Left lung (tissue), 10 donors: ENCODE results near the gene ANKRD52. TPM values are rescaled to one million over a fixed set of nuclear protein-coding genes. Genes with fewer than 3 reads are reported as not detected.
"Not testable (repeated sequence)": the region's sequence is repeated elsewhere in the genome, so short reads cannot be mapped to it uniquely, and the experiment has no call there.

Experiments used
- ATAC-seq: fragments of 200-7000 bp; cut with Tn5 transposase; one replicate; pipeline ENCODE4 v1.9.1; 2020; ENCODE audit warnings: moderate library complexity
- DNase-seq, 4 donors: peaks; one replicate each; pipeline ENCODE4 v3.0.0-alpha.2; 2013 to 2020
- H3K27ac ChIP-seq, 2 donors: fragments of 200-600 bp; sonication (generic) in 1 of 2; one replicate each; pipeline versions ENCODE4 v1.5.0 to v1.8.0; 2020 to 2021
- H3K27me3 ChIP-seq, 2 donors: fragments of 200-600 bp; sonication (generic) in 1 of 2; one replicate each; pipeline versions ENCODE4 v1.5.0 to v1.8.0; 2020 to 2021
- H3K36me3 ChIP-seq, 2 donors: fragments of 200-600 bp; sonication (generic) in 1 of 2; one replicate each; pipeline versions ENCODE4 v1.5.0 to v1.8.0; 2020 to 2021
- H3K4me1 ChIP-seq, 2 donors: fragments of 200-600 bp; one replicate each; pipeline ENCODE4 v1.8.0; 2021
- H3K4me3 ChIP-seq, 2 donors: fragments of 200-600 bp; sonication (generic) in 1 of 2; one replicate each; pipeline versions ENCODE4 v1.5.0 to v1.8.0; 2020 to 2021; ENCODE audit warnings: mild to moderate bottlenecking in 1 of 2
- H3K9me3 ChIP-seq, 2 donors: fragments of 200-600 bp; sonication (generic) in 1 of 2; one replicate each; pipeline versions ENCODE4 v1.5.0 to v1.8.0; 2020 to 2021
- intact Hi-C, 2 donors: fragments of 100-400 bp; cut with DNase I; formaldehyde crosslinking; loops; one replicate each; pipeline versions ENCODE4 v1.11.2 to v1.14.2; 2022
- polyA plus RNA-seq, 6 donors: library from polyadenylated mRNA; unstranded; fragments of 120-200 nt; gene quantifications; one replicate each; pipeline ENCODE4 v1.2.1, GENCODE V29; 2013; ENCODE audit not compliant: insufficient read length in 6 of 6
- total RNA-seq, 2 donors: library from RNA; stranded (reverse); fragmentation: NEBNext Ultra II Directional; extraction: Animal tissue kit (Norgen Biotek cat#: 25700); gene quantifications; one replicate each; pipeline ENCODE4 v1.2.1, GENCODE V29; 2021
- TF ChIP-seq, protein P1 (sequence below), 2 donors: fragments of 200-600 bp; sonication (generic) in 1 of 2; IDR thresholded peaks; one replicate each; pipeline versions ENCODE4 v1.5.0 to v1.8.0; 2021; ENCODE audit warnings: antibody characterized with exemption in 2 of 2
- donor health status: DM: no; HTN: yes; CAD: no.
- donor health status: DM: no; HTN: no; CAD: no.

Gene ANKRD52
- total and polyA plus RNA-seq, 8 donors: 24.6 to 40.1 (median 32.6) TPM

DNA sequence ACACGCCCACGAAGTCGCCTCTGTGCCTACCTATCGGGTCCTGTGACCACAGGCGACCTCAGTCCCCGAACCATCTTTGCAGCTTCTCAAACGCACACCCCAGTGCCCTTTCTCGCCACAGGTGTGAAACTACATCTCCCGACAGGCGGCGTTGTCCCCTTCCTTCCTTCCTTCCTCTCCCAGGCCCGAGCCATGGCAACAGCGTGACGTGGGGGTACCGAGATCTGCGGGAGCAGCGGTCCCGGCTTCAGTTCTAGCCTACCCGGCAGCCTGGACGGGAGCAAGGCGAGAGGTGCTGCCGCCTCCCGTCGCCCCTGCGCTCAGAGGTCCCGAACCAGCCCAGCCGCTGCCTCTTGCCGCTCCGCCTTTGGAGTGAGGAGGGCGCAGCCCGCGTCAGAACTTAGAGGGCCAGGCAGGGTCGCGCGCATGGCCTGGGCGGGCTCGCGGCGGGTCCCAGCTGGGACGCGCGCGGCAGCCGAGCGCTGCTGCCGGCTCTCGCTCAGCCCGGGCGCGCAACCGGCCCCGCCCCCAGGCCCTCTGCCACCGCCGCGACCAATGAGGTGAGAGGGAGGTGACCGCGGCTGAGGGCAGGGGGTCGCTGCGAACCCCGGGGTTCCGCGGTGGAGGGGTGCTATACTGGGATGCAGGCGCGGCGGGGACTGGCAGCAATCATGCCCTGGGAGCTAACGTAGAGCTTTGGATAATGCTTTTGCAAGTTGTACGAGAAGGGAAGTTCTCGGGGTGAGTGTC lies 8.7 kb upstream of the ANKRD52 start, which contains the start of gene COQ10A:
Gene COQ10A (plus strand): TSS at position 250 of the 750 bp plus-strand sequence. CDS start 177 bp downstream, at position 427.
- Histone ChIP-seq H3K36me3 (peaks cover 0 to 16% of the 10 kb centered on the region in 2 donors), H3K4me3 (peak within 1 kb of the TSS; percentile 68 to 79), H3K27me3 (no peaks in the 10 kb centered on the region), H3K4me1 (peaks cover 4 to 18% of the 10 kb centered on the region in 2 donors), H3K27ac (peak within 1 kb of the TSS; percentile 93 to 94), H3K9me3 (no peaks in the 10 kb centered on the region)
- TF ChIP-seq, protein P1, sequence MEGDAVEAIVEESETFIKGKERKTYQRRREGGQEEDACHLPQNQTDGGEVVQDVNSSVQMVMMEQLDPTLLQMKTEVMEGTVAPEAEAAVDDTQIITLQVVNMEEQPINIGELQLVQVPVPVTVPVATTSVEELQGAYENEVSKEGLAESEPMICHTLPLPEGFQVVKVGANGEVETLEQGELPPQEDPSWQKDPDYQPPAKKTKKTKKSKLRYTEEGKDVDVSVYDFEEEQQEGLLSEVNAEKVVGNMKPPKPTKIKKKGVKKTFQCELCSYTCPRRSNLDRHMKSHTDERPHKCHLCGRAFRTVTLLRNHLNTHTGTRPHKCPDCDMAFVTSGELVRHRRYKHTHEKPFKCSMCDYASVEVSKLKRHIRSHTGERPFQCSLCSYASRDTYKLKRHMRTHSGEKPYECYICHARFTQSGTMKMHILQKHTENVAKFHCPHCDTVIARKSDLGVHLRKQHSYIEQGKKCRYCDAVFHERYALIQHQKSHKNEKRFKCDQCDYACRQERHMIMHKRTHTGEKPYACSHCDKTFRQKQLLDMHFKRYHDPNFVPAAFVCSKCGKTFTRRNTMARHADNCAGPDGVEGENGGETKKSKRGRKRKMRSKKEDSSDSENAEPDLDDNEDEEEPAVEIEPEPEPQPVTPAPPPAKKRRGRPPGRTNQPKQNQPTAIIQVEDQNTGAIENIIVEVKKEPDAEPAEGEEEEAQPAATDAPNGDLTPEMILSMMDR (IDR thresholded peaks at IDR 0.05): peak; percentile 41 to 56
- ATAC-seq: peak; percentile 98
- DNase-seq: peak; percentile 88 to 95 (median 92)
- intact Hi-C loops: no loop called here

DNA sequence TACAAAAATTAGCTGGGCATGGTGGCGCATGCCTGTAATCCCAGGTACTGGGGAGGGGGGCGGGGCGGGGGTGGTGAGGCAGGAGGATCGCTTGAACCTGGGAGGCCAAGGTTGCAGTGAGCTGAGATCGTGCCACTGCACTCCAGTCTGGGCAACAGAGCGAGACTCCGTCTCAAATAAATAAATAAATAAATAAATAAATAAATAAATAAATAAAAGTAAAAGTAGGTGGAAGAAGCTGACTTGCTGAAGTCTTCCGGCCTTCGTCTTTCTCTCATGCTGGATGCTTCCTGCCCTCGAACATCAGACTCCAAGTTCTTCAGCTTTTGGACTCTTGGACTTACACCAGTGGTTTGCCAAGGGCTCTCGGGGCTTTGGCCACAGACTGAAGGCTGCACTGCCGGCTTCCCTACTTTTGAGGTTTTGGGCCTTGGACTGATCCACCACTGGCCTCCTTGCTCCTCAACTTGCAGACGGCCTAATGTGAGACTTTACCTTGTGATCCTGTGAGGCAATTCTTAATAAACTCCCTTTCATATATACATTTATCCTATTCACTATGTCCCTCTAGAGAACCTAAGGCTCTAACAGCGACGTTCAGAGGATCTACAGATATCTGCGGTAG lies 8.0 kb upstream of the ANKRD52 start:
- peaks cover 4 to 18% of the 10 kb centered on the region in 2 donors for H3K4me1 ChIP-seq
- H3K36me3 ChIP-seq, DNase-seq, H3K27me3 ChIP-seq, H3K9me3 ChIP-seq, intact Hi-C loops, ATAC-seq: not testable (repeated sequence)
- H3K27ac ChIP-seq: peak overlapping the region; percentile 93 to 94
- peak overlapping the region; percentile 68 to 79 for H3K4me3 ChIP-seq

DNA sequence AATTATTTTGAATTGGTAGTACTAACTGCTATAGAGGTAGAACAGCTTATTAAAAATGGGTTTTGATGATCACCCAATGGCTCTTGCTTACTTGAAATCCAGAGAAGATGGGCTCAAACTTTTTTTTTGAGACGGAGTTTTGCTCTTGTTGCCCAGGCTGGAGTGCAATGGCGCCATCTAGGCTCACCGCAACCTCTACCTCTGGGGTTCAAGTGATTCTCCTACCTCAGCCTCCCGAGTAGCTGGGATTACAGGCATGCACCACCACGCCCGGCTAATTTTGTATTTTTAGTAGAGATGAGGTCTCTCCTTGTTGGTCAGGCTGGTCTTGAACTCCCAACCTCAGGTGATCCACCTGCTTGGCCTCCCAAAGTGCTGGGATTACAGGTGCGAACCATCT lies 4.8 kb upstream of the ANKRD52 start:
- intact Hi-C loops, H3K9me3 ChIP-seq, H3K4me3 ChIP-seq, H3K27me3 ChIP-seq, DNase-seq, H3K27ac ChIP-seq, H3K36me3 ChIP-seq, ATAC-seq: not testable (repeated sequence)
- peaks cover 4 to 25% of the 10 kb centered on the region in 2 donors for H3K4me1 ChIP-seq

DNA sequence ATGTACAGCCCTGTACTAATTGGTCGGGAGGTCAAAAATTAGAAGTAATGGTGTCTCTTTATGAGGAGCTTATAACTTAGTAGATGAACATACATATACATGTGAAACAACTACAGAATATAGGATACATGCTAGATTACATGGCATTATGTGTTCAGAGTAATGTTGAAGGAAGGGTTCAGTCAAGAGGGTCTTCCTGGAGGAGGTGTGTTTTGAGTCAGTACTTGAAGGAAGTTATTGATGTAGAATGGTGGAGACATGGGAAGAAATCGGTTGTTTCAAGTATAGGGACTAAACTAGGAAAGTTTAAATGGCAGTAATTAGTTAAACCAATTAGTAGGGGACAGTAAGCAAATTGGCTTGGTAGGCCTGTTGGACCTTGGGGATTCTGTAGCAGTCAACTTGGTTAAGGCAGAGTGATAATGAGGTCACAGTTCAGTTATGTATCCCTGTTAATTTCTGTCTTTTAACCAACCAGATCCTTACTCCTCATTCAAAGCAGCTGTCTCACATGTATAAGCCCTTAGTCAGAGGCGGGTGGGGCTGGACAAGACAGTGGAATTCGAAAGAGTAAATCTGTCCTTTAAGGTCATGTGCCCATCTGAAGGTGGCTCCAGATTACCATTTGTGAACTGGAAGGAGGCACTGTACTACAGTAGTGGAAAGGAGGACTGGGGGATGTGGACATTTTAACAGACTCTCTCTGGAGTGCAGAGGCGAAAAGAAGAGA lies 3.5 kb upstream of the ANKRD52 start:
- no peak for ATAC-seq
- no peaks in the 10 kb centered on the region for H3K9me3 ChIP-seq
- intact Hi-C loops: no loop called here
- H3K27me3 ChIP-seq: no peaks in the 10 kb centered on the region
- no peaks in the 10 kb centered on the region for H3K36me3 ChIP-seq
- peaks cover 8 to 27% of the 10 kb centered on the region in 2 donors for H3K4me1 ChIP-seq
- no peak for DNase-seq
- H3K27ac ChIP-seq: no peak overlapping the region
- H3K4me3 ChIP-seq: no peak overlapping the region
- TF ChIP-seq, protein P1 (IDR thresholded peaks at IDR 0.05): no peak

DNA sequence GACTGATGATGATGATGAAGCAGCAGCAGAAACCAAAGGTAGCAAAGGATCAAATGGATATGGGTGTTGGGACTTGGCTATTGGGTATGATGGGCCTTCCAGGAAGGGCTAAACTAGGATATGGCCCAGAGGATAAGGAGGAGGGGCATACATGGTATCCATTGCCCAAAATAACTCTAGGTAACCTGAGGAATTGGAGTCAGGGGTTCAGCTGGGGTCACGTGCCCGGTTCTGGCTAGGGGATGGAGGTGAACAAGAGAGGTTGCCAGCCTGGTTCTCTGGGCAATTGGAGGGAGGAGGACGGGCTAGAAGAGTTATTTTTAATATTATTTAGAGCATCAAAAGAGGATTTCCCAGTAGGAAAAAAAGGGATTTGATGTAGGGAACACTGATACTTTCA lies 2.7 kb upstream of the ANKRD52 start:
- H3K9me3 ChIP-seq: no peaks in the 10 kb centered on the region
- TF ChIP-seq, protein P1 (IDR thresholded peaks at IDR 0.05): no peak
- H3K27ac ChIP-seq: no peak overlapping the region
- peaks cover 15 to 28% of the 10 kb centered on the region in 2 donors for H3K4me1 ChIP-seq
- no peak for ATAC-seq
- no peaks in the 10 kb centered on the region for H3K36me3 ChIP-seq
- no peak for DNase-seq
- no peaks in the 10 kb centered on the region for H3K27me3 ChIP-seq
- no peak overlapping the region for H3K4me3 ChIP-seq
- intact Hi-C loops: no loop called here

DNA sequence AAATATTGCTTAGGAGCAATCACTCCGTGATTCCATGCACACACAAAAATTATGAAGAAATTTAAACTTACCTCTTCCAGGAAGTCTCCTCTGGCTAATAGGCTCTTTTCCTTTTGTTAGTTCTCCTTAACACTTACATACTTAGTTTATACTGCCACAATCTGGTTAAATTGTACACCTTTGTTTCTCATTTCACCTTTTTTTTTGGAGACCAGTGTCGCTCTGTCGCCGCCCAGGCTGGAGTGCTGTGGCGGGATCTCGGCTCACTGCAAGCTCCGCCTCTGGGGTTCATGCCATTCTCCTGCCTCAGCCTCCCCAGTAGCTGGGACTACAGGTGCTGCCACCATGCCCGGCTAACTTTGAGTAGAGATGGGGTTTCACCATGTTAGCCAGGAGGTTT lies 2.2 kb upstream of the ANKRD52 start:
- DNase-seq (no peak), ATAC-seq (no peak)
- Histone ChIP-seq H3K27me3 (no peaks in the 10 kb centered on the region), H3K9me3 (no peaks in the 10 kb centered on the region), H3K36me3 (peaks cover 0 to 5% of the 10 kb centered on the region in 2 donors), H3K4me3 (no peak overlapping the region), H3K27ac (no peak overlapping the region), H3K4me1 (peaks cover 16 to 27% of the 10 kb centered on the region in 2 donors)
- TF ChIP-seq, protein P1 (IDR thresholded peaks at IDR 0.05): no peak
- intact Hi-C loops: no loop called here
